Fibroblast of skin of right quadriceps (primary cell): ENCODE results near the gene EPN1.
"Not testable (repeated sequence)": the region's sequence is repeated elsewhere in the genome, so short reads cannot be mapped to it uniquely, and the experiment has no call there.

Experiments used
- DNase-seq: peaks from one replicate; pipeline ENCODE4 v3.0.0-alpha.2; 2013

EPN1 gene

GRCh38 chr19:55730378-55730777 lies 55.4 kb downstream of the EPN1 start:
- DNase-seq: not testable (repeated sequence)

DNA sequence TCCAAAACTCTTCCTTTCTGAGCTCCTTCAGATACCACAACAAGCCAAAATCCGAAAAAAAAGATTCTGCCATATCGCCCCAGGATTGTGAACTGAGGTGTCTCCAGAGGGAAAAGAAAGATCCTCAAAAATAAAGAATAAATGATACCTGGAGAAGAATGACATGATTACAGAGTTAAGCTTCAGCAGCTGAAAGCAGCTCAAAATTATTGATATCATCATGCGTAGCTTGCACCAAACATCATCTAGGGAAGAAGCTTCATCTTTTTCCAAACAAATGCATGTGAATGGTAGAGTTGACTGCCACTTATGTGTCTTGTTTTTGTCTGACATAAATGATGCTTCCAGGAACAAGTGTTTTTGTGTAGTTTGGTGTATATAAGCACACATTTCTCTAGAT lies 63.3 kb downstream of the EPN1 start, which contains the start of gene NLRP9:
TSS of gene NLRP9 (minus strand) at position 101 of the 400 bp plus-strand sequence. CDS start at position 73, 28 bp downstream.
- DNase-seq: no peak

GRCh38 chr19:55750715-55751114 lies 75.7 kb downstream of the EPN1 start:
- DNase-seq: no peak

DNA sequence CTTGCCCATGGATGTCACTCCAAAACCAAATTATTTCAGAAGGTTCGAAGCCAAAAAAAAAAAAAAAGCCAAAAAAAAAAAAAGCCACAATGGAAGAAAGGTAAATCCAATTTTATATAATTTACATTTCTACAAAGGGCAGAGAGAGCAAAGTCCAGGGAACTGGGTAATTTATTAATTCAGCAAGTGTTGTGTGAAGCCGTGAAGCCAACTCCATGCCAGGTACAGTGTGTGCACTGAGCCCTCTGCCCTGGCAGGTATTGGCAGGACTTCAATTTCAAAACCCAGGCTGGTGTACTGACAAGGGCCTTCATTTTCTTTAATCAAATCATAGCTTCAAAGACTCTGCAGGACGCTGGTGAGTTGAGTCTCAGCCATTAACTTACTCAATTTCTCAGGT lies 78.4 kb downstream of the EPN1 start:
- DNase-seq: no peak

- DNase-seq: not testable (repeated sequence)
These were observed 81.8 kb downstream of the EPN1 start for GRCh38 chr19:55756808-55757207.

- not testable (repeated sequence) for DNase-seq
These were observed 83.8 kb downstream of the EPN1 start, which contains the start of gene RFPL4A for GRCh38 chr19:55758797-55759196. RFPL4A (plus strand) TSS chr19:55759097; CDS start chr19:55761801, 2,704 bp downstream.
